GM21619 (cell line): Measurements from ENCODE around the gene CNN3.

Experiments used
- ATAC-seq: cut with Tn5 transposase; IDR thresholded peaks from one replicate; pipeline ENCODE4 v1.9.1; 2021; ENCODE audit not compliant: unreplicated experiment

CNN3 gene

DNA sequence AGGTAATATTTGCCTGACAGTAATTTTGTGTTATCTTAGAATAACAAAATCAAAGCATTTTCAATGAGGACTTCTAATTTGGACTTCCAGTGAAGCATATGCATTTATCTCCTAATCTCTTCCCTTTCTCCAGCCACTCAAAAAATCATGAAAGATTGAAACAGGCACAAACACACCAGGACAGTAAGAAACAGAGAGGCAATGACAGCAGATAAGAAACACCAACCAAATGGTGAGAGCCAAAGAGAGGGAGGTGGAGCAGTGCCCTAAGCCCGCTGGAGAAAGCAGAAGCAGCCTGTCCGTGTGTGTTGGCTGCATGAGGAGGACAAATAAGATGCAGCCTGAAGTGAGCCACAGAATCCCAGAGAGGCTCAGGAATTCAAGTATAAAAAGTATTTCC, 67.7 kb downstream of the CNN3 start:
- ATAC-seq: no peak

DNA sequence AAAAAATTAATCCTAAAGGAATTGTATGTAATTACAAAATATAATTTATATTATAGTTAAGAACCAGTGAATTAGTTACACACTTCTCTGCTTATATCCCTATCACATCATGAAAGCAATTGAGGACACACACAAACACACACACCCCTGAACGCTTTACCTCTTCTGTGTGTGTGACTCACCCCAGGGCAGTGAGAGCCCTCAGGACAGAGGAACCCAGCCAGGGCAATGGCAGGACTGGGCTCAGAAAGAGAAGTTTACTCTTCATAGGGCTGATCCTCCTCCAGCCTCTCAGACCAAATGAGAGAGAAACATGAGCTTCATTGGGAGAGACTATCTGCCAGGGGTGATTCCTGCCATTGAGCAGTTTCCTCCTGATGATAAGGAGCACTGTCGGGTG, 68.6 kb downstream of the CNN3 start:
- ATAC-seq: no peak

DNA sequence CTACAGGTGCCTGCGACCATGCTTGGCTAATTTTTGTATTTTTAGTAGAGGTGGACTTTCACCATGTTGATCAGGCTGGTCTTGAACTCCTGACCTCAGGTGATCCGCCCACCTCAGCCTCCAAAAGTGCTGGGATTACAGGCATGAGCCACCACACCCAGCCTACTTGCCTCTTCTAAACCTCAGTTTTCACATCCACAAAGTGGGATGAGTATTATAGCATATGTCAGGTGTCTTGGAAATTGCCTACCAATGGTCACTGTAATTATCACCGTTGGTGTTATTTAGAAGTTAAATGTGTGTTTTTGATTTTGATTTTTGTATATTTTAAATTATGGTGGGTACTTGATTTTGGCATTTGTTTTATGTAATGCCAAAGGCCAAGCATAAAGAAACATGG, 70.0 kb downstream of the CNN3 start:
- ATAC-seq: no peak

DNA sequence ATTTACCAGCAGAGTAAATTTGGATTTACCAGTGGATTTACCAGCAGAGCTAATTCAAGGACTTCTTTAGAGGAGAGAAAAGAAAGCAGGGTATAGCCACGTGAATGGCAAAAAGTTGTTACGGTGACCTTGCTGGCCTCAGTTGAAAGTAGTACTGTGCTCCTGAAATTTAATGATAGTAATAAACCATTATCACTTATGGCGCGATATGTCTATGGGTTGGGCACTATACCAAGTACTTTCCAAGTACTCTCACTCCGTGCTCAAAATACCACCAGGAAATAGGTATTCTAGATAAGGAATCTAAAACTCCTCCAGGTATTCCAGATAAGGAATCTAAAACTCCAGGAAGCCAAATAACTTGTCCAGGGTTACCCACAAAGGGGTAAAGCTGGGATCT, 70.9 kb downstream of the CNN3 start:
- no peak for ATAC-seq

DNA sequence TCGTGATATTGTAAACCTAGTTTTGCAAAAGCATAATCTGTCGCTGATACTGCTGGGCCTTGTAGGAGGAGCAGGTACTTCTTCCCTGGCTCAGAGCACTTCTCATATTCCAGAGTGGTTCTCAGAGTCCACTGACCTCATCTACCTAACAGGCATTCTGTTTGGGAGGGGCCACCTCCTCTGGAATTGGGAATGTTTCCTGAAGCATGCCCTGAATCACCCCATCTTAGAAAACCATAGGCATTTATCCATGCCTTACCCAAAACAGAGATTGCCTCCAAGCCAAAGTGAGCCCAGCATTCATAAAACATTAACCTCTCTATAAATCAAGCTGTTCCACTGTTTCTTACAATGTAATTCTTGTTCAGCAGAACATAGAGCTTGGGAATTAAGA, 71.6 kb downstream of the CNN3 start:
- ATAC-seq: no peak

DNA sequence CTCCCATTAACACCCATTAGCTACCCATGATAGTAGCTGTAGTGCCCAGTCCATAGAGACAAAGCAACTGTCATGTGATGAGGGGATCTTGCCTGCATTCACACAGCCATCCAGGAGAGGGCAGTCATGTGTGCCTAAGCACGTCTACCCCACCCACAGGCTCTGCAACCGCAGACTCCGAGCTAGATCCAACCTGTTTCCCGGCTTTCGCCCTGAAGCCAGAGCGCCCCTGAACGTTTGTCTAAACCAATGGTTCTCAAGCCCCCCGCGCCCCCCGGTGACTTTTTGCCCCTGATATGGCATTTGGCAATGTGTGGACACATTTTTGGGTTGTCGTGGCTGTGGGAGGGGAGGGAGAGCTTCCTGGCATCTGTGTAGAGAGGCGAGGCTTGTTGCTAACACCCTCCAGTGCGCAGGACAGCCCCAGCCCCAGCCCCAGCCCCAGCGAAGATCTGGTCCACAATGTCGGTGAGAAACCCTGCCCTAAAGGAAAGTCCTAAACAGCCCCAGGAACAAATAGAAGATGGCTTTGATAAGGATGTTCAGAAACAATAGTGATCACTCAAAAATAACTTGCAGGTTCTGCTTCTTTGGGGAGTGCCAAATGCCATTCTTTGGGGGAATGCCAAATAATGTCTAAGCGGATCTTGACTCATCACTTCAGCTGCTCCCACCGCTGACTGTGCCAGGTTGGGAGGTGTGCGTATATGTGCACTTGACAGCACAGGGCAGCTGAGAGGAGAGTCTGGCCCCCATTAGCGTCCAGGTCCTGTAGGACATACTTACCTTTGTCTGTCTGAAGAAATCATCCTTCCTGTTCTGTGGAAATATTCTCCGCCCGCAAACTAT, 72.2 kb downstream of the CNN3 start:
- peak; percentile 99 for ATAC-seq

DNA sequence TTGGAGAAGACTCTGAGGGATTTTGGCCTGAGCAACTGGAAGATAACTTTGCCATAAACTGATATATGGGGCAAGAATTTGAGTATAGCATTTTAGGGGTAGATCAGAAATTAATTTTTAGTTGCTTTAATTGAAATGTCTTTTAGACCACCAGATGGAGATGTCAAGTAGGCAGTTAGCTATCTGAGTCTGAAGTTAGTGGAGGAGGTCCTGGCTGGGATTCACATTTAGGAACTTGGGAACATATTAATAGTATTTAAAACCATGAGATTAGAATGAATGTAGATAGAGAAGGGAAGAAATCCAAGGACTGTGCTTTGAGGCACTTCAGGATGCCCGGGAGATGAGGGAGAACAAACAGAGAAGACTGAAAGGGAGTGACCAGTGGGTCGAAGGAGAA, 74.1 kb downstream of the CNN3 start:
- ATAC-seq: no peak

DNA sequence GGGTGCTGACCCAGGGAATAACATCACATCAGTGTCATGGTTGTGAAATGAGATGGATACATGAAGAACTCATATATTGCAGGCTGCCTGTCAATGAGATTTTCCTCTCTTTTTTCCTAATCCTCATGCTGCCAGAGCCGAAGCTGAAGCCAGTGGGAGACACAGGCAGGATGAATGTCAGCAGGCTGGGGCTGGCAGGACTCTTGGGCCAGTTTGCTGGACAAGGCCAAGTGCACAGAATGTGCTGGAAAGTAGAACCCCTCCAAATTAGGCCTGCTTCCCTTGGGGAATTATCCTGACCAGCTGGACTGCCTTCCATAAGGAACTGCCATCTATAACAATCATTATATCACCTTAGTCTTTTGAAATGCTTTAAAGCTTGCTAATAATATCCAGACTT, 75.3 kb downstream of the CNN3 start:
- no peak for ATAC-seq
